Renal cortical epithelial cell (primary cell): Measurements from ENCODE around the gene TNPO2. TPM values are rescaled to one million over a fixed set of nuclear protein-coding genes. Genes with fewer than 3 reads are reported as not detected.

Experiments used
- DNase-seq: peaks from one replicate; pipeline ENCODE4 v3.0.0-alpha.2; 2011; ENCODE audit warnings: low read depth
- total RNA-seq: library from RNA; depleted of rRNA; stranded (reverse); fragments of >200 nt; gene quantifications from 2 replicates; pipeline ENCODE4 v1.2.3, GENCODE V29; 2014

The TNPO2 gene
- total RNA-seq, 1 donor from 2014 or later, result 67.3 TPM

- DNase-seq, result no peak
Observed at GRCh38 chr19:12676928-12677327, 46.8 kb downstream of the TNPO2 start.

DNA sequence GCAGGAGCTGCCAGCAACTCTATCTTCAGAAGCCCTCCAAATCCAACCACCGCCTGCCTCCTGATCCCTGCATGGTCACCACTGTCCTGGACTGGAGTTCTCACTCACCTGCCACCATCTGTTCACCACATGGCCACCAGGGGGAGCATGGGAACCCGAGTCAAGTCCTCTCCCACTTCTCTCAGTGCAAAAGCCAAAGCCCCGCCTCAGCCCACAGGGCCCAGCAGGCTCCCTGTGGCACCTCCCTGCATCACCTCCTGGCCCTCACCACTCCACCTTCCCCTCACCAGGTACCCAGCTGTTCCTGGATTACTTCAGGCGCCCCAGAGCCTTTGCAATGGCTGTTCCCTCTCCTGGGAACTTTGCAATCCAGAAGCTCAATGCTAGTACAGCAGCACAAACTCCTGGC lies 47.3 kb downstream of the TNPO2 start:
- peak; percentile 61 for DNase-seq

DNA sequence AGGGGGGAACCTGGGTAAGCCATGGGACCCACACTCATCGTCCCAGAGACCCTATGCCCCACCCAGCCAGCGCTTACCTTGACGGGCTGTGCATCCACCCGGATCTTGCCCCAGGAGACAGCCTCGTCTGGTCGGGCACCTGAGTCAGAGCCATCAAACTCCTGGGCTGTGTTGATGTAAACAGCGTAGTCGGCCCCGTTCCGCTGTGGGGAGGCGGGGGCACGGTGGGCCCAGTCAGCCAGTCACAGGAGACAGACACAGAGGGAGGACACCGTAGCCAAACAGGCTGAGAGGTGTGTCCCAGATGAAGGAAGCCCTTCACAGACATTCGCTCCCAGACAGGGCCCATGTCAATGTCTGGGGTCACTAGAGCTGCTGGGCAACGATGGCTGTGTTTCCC lies 47.8 kb downstream of the TNPO2 start:
- DNase-seq, result no peak

DNA sequence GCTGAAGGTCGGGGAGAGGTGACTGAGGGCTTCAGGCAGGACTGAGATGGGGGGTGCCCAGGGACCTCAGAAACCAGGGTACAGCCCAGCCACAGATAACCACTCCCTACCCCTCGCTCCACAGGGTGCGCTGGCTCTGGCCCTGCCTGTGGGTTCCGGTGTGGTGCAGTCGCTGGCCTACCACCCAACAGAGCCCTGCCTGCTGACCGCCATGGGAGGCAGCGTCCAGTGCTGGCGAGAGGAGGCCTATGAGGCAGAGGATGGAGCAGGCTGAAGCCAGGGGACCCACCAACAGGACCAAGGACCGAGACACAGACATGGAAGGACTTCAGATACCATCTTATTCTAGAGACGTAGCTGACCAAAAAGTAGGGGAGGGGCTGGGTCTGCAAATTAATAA lies 48.3 kb downstream of the TNPO2 start:
- DNase-seq, result no peak

DNA sequence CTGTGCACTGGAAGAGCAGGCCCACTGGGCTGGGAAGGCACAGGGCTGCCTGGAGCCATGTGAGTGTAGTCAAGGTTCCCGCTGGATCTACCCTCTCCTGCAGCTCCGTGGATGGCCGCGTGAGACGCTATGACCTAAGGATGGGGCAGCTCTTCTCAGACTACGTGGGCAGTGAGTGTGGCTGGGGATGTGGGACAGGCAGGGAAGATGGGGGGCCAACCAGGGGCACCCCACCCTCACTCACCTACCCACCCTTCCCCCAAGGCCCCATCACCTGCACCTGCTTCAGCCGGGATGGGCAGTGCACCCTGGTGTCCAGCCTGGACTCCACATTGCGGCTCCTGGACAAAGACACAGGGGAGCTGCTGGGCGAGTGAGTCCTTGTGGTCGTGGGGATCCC lies 51.0 kb downstream of the TNPO2 start:
- DNase-seq, result no peak

GRCh38 chr19:12670159-12670928 lies 53.4 kb downstream of the TNPO2 start:
- no peak for DNase-seq

DNA sequence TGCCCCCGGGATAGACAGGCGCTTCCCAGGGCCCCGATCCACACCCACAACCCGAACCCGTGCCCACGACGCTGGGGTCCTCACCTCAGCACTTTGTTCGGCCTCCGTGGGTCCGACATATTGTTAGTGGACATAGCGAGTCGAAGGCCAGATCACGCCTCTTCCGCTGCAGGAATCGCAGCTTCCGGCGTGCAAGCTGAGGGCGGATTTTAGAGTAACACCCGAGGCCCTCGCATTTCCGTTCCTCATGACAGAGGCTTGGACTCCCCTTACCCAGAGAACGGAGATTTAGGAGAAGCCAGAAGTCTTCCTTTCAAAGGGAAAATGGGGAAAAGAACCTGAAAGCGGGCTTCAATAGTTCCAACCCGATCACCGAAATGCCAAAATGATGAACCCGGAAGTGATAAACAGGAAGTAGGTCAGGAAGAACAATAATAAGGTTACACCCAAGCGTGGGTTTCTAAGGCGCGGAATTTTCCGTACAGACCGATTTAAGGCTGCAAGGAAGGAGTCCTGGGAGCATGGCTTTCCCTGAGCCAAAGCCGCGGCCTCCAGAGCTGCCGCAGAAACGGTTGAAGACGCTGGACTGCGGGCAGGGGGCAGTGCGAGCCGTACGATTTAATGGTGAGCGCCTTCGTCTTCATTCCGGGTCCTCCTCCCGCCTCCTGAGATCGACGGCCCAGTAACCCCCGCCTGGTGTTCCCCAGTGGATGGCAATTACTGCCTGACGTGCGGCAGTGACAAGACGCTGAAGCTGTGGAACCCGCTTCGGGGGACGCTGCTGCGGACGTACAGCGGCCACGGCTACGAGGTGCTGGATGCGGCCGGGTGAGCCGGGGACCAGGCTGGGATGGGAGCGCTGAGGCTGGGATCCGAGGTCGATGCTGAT lies 54.2 kb downstream of the TNPO2 start:
- DNase-seq, result peak; percentile 73

DNA sequence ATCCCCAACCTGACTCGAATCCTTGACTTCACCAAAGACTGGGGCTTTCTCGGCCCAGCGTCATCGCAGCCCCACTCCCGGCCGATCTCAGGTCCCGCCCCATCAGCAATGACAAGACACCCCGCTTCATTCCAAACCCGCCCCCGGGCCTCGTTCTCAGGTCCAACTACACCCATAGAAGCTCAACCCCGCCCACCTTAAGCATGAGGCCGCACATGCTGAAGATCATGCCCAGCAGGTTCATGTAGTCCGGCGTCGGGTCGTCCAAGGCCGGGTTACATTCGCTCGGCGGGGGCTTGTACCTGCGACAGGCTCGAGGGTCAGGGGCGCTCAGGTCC lies 54.8 kb downstream of the TNPO2 start:
- peak; percentile 37 for DNase-seq

GRCh38 chr19:12668346-12668745 lies 55.4 kb downstream of the TNPO2 start:
- no peak for DNase-seq

DNA sequence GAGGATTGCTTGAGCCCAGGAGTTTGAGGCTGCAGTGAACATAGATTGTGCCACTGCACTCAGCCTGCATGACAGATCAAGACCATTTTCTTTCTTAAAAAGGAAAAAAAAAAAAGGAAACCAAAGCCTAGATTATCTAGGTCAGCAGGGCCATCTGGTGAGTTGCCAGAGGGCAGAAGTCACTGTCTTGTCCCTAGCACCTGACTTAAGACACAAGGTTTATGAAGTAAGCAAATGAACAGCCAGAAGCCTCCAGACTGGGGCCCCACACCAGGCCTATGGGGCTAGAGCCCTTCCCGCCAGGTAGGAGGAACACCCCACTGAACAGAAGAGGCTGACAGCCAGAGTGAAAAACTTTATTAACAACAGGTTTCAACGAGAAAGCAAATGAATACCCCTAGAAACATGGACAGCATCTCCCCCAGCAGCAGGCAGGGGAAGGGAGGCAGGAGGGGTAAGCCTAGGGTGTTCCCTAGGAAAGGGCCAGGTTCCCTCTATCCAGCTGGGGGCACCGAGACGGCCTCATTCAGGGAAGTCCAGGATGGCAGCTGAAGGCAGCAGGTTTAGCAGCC lies 55.9 kb downstream of the TNPO2 start:
- no peak for DNase-seq

- DNase-seq, result peak; percentile 33
Observed at GRCh38 chr19:12666265-12667048, 57.3 kb downstream of the TNPO2 start, which contains the start of the genes MAN2B1 and WDR83. Gene MAN2B1, minus strand, starts transcription at chr19:12666742. Its CDS starts 41 bp downstream, at chr19:12666701. Gene WDR83, plus strand, starts transcription at chr19:12666807. Its CDS starts 2,984 bp downstream, at chr19:12669791.

DNA sequence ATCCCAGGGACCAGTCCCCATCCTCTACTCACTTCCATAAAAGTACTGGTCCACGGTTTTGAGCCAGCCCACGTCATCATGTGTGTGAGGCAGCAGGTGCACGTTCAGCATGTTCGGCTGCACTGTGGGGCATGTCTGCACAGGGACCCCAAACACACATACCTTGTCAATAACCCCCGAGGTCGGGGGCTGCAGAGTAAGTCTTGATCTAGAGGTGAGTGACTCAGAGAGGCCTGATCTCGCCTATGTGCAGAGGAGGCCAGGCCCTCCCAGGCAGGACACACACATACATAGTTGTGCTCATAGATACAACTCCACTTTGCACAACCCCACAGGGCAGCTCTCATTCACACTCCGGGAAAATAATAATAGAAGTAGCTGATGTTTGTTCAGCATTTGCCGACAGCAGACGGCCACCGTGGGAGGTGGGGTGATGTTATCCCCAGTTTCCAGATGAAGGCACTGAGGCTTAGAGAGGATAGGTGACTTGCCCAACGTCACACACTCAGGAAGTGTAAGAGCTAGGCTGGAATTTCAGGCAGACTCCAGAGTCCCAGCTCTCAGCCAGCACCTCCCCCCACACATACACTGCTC lies 58.0 kb downstream of the TNPO2 start:
- no peak for DNase-seq

DNA sequence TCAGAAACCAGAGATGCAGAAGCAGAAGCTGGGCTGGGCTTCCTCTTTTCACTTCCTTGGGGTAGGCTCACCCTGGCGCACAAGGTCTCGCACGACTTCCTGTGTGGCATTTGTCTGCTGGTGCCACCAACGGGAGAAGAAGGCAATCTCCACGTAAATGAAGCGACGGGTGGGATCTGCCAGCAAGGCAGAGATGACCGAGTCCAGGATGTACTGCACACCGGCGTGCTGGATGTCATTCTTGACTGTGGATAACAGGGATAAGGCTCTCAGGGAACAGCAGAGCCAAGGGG lies 58.5 kb downstream of the TNPO2 start:
- DNase-seq, result no peak

- DNase-seq, result no peak
Observed at GRCh38 chr19:12664406-12665280, 59.1 kb downstream of the TNPO2 start.

DNA sequence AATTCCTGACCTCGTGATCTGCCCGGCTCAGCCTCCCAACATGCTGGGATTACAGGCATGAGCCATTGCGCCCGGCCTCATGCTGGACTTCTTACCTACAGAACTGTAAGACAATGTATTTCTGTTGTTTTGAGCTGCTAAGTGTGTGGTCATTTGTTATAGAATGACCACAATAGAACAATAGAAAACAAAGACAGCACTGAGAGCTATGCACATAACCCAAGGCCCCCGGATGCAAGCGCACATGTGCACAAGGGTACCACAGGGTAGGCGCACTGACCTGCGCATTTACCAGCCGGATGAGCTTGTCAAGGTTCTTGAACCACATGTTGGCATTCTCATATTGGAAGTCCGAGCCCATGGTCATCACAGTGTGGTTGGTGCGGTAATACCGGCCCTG lies 62.8 kb downstream of the TNPO2 start:
- no peak for DNase-seq

- DNase-seq, result no peak
Observed at GRCh38 chr19:12657966-12658365, 65.8 kb downstream of the TNPO2 start.

- DNase-seq, result no peak
Observed at GRCh38 chr19:12656899-12657571, 66.7 kb downstream of the TNPO2 start.

- no peak for DNase-seq
Observed at GRCh38 chr19:12655546-12655945, 68.2 kb downstream of the TNPO2 start.

DNA sequence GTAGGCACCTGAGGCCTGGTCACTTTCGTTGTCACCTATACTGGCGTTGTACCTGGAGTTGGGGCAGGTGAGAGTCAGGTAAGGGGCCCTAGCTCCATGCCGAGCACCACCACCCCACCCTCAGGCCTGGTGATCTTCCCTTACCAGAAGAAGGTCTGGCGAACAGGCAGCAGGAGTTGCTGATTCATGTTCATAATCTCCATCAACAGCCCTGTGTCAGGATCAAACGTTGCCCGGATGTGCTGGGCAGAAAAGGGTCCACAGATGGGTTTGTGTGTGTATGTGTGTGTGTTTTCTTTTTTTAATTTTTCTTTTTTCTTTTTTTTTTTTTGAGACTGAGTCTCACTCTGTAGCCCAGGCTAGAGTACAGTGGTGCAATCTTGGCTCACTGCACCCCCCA lies 71.5 kb downstream of the TNPO2 start:
- no peak for DNase-seq

- no peak for DNase-seq
Observed at GRCh38 chr19:12649941-12650340, 73.8 kb downstream of the TNPO2 start.
